HEK293T (cell line): Measurements from ENCODE around the gene NDUFS8.

Experiments used
- CTCF ChIA-PET: fragments of 350-600 bp; formaldehyde crosslinking; extraction: SDS; loops from one replicate; lab custom pipeline; 2021; ENCODE audit warnings: antibody characterized with exemption, inconsistent platforms; lab: Yijun Ruan, JAX
- POLR2A ChIA-PET: fragments of 350-600 bp; formaldehyde crosslinking; extraction: SDS; loops from one replicate; lab custom pipeline; 2020; ENCODE audit warnings: antibody characterized with exemption, inconsistent platforms; lab: Yijun Ruan, JAX
- DNase-seq: peaks from one replicate; pipeline ENCODE4 v3.0.0; 2012; ENCODE audit warnings: mixed read lengths; ENCODE audit errors: extremely low spot score
- ARNT ChIP-seq: fragments of 450-650 bp; IDR thresholded peaks from 2 replicates; pipeline ENCODE4 v1.6.1; 2017; ENCODE audit warnings: mild to moderate bottlenecking
- BHLHE40 ChIP-seq: fragments of 450-650 bp; IDR thresholded peaks from 2 replicates; pipeline ENCODE4 v1.6.1; 2016; ENCODE audit warnings: mild to moderate bottlenecking, moderate library complexity, borderline replicate concordance
- CTBP1 ChIP-seq: fragments of 450-650 bp; IDR thresholded peaks from 2 replicates; pipeline ENCODE4 v1.6.1; 2016; ENCODE audit warnings: borderline replicate concordance
- ELF4 ChIP-seq: fragments of 450-650 bp; IDR thresholded peaks from 2 replicates; pipeline ENCODE4 v1.6.1; 2017; ENCODE audit warnings: antibody characterized with exemption
- FOXA1 ChIP-seq: fragments of 450-650 bp; IDR thresholded peaks from 2 replicates; pipeline ENCODE4 v1.6.1; 2016; ENCODE audit warnings: mild to moderate bottlenecking
- FOXK2 ChIP-seq: fragments of 450-650 bp; IDR thresholded peaks from 2 replicates; pipeline ENCODE4 v1.6.1; 2016; ENCODE audit warnings: mild to moderate bottlenecking
- FOXM1 ChIP-seq: fragments of 450-650 bp; IDR thresholded peaks from 2 replicates; pipeline ENCODE4 v1.6.1; 2017; ENCODE audit warnings: mild to moderate bottlenecking, borderline replicate concordance
- HDGF ChIP-seq: fragments of 450-650 bp; IDR thresholded peaks from 2 replicates; pipeline ENCODE4 v1.6.1; 2017; ENCODE audit warnings: antibody characterized with exemption, borderline replicate concordance
- L3MBTL2 ChIP-seq: fragments of 450-650 bp; conservative IDR thresholded peaks from 2 replicates; pipeline ENCODE4 v1.6.1; 2016; ENCODE audit warnings: mild to moderate bottlenecking
- LEF1 ChIP-seq: fragments of 450-650 bp; IDR thresholded peaks from 2 replicates; pipeline ENCODE4 v1.6.1; 2017; ENCODE audit warnings: mild to moderate bottlenecking, borderline replicate concordance
- NFRKB ChIP-seq: fragments of 450-650 bp; IDR thresholded peaks from 2 replicates; pipeline ENCODE4 v1.6.1; 2016; ENCODE audit warnings: mild to moderate bottlenecking, moderate library complexity
- SP1 ChIP-seq: fragments of 450-650 bp; IDR thresholded peaks from 2 replicates; pipeline ENCODE4 v1.6.1; 2017
- SUZ12 ChIP-seq: fragments of 450-650 bp; IDR thresholded peaks from 2 replicates; pipeline ENCODE4 v1.6.1; 2016; ENCODE audit warnings: mild to moderate bottlenecking
- TARDBP ChIP-seq: fragments of 450-650 bp; IDR thresholded peaks from 2 replicates; pipeline ENCODE4 v1.6.1; 2016
- ZNF384 ChIP-seq: fragments of 450-650 bp; IDR thresholded peaks from 2 replicates; pipeline ENCODE4 v1.6.1; 2016
- TF ChIP-seq, protein P1 (sequence below): fragments of 450-650 bp; IDR thresholded peaks from 2 replicates; pipeline ENCODE4 v1.6.1; 2016

Gene NDUFS8

DNA sequence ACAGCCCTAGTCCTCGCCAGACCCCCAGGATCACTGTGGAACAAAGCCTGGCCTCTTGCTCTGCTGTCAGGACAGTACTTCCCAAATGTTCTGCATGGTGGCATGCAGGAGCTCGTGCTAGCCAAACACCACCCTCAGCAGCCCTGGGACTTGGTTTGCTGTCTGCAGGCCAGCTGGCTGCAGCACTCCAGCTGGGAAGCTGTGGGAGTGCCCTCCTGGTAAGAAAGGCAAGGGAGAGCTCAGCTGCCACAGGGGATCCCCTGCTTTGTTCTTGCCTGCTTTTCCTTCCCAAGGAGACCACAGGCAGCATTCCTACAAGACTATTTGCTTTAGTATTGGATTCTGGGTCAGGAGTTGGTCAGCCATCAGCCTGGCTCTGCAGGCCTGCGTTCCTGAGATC is 36.3 kb downstream of the NDUFS8 start:
- CTCF ChIA-PET = no interaction called here
- no peak for TF ChIP-seq SUZ12
- TF ChIP-seq TARDBP = no peak
- POLR2A ChIA-PET = no interaction called here
- DNase-seq = no peak

GRCh38 chr11:68067991-68068390 is 37.5 kb downstream of the NDUFS8 start:
- ChIA-PET POLR2A (no interaction called here), CTCF (no interaction called here)
- TF ChIP-seq ZNF384 (no peak), HDGF (no peak), SP1 (no peak), L3MBTL2 (no peak), NFRKB (no peak), CTBP1 (no peak), TARDBP (no peak), BHLHE40 (no peak), FOXK2 (no peak), LEF1 (no peak), FOXA1 (no peak), FOXM1 (no peak), ARNT (no peak), SUZ12 (no peak), ELF4 (no peak)
- TF ChIP-seq, protein P1, sequence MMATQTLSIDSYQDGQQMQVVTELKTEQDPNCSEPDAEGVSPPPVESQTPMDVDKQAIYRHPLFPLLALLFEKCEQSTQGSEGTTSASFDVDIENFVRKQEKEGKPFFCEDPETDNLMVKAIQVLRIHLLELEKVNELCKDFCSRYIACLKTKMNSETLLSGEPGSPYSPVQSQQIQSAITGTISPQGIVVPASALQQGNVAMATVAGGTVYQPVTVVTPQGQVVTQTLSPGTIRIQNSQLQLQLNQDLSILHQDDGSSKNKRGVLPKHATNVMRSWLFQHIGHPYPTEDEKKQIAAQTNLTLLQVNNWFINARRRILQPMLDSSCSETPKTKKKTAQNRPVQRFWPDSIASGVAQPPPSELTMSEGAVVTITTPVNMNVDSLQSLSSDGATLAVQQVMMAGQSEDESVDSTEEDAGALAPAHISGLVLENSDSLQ = no peak
- DNase-seq = no peak

- TF ChIP-seq FOXA1 (no peak), BHLHE40 (no peak), SUZ12 (no peak), ARNT (no peak), LEF1 (no peak), TARDBP (no peak), FOXK2 (no peak), ZNF384 (no peak), ELF4 (no peak), HDGF (no peak), FOXM1 (no peak), CTBP1 (no peak)
- POLR2A ChIA-PET = interaction anchor here (0.8 kb wide), 1 partner anchor 11 kb away, joined by 3 read pairs; no protein-coding TSS in a partner anchor
These were observed 41.0 kb downstream of the NDUFS8 start for GRCh38 chr11:68071281-68072048.

DNA sequence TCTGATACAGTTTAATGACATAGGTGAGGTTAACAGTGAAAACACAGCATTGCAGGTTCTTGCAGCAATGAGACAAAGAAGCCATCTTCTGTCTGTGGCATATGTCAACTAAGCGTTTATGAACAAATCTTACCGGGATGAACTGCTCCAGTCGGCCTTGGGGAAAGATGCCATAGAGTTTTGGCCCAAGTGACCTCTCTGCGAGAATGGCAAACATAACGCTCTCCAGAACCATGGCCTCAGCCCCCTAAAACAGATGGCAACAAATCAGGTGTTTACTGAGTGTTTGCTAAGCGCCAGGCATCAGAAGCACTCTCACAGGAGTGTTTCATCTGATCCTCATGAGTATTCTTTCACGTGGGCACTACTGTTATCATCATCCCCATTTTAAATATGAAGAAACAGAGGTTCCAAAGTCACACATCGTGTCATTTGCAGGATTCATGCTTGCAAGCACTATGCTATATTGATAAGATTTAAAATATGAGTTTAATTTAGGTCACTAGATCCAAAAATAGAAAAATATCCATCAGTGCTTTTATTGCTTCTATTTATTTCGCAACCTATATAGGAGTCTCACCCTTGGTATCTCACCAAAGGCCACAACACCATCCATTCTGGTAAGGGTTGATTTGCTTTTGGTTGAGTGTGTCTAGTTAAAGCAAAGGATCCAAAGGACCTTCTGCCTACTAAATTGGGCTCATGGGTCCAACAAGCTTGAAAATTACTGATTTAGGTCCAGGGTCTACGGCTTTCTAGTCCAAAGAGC is 44.3 kb downstream of the NDUFS8 start:
- TF ChIP-seq ARNT (no peak), CTBP1 (no peak), L3MBTL2 (no peak), BHLHE40 (no peak), FOXK2 (no peak), SUZ12 (no peak), HDGF (no peak), ZNF384 (no peak)
- POLR2A ChIA-PET = no interaction called here
- no peak for DNase-seq
- CTCF ChIA-PET = no interaction called here

More at GRCh38 chr11:68071281-68072048, 41.0 kb downstream of the NDUFS8 start:
- DNase-seq = no peak
- CTCF ChIA-PET = no interaction called here

GRCh38 chr11:68076371-68077042 is 46.0 kb downstream of the NDUFS8 start:
- ChIA-PET POLR2A (no interaction called here), CTCF (no interaction called here)
- TF ChIP-seq SP1 = no peak
- no peak for TF ChIP-seq NFRKB
- no peak for TF ChIP-seq CTBP1
- TF ChIP-seq ELF4 = no peak
- no peak for TF ChIP-seq HDGF
- no peak for TF ChIP-seq FOXK2
- no peak for TF ChIP-seq LEF1
- TF ChIP-seq ZNF384 = no peak
- no peak for DNase-seq

DNA sequence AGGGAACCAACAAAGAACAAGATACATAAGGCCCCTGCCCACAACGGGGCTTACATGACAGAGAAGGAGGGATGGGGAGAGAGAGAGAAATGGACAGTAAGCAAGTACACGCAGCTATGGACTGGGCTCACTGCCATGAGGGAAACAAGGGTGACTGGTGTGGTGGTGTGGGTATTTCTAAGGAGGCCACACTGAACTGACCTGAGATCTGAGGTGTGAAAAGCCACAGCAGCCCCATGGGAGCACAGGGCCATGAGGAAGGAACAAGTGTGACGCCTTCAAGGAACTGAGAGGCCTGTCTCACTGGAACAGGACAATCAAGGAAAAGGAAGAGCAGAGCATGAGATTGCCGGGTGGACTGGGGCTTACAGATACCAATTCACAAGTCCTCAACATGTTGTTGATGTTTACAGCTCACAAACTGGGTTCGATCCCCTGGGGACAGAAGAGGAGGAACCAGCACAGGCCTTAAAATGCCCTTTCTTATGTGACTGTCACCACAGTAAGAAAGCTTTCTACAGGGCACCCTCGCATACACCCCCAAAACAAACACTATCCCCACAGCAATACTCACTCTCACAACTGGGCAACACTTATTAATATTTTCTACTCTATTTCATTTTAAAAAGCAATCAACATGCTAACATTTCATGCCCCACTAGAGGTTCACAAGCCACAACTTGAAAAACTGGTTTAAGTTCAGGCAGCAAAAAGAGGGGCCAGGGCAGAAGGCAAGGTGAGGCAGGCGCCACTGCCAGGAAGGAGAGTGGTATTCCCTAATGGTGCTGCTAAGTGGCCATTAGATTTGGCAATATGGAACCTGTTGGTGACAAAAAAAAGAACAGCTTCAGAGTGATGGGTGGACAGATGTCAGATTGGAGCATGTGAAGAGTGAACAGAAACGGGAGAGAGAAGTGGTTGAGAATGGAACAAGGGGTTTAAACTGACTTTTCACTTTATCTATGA is 47.4 kb downstream of the NDUFS8 start:
- POLR2A ChIA-PET = no interaction called here
- TF ChIP-seq BHLHE40 = no peak
- no peak for TF ChIP-seq HDGF
- TF ChIP-seq, protein P1 = no peak
- no peak for TF ChIP-seq ARNT
- TF ChIP-seq CTBP1 = no peak
- no peak for TF ChIP-seq ZNF384
- TF ChIP-seq TARDBP = no peak
- TF ChIP-seq SP1 = no peak
- no peak for TF ChIP-seq FOXA1
- TF ChIP-seq ELF4 = no peak
- TF ChIP-seq L3MBTL2 = no peak
- TF ChIP-seq LEF1 = no peak
- no peak for TF ChIP-seq NFRKB
- no peak for DNase-seq
- CTCF ChIA-PET = no interaction called here
